ENCODE measurements around the gene MEGF10.

DNA sequence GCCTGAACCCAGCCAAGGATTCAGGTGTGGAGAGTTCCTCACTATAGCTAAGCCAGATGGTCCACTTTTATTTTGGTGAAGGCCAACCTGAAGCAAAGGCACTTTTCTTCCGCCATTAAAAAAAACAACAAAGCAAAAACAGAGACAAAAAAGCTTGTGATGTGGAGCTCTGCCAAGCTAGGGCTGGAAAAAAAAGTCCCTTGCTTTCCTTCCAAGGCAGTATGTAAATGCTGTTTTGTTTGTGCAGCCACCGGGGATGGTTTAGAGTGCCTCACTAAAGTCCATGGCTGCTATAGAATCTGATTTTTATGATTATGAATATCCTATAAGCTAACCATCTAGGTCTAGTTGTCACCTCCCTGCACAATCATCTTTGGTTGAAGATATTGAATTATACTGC lies 14.9 kb downstream of the MEGF10 start:
- TF ChIP-seq POLR2A (IDR thresholded peaks at IDR 0.05), result no peak
- TF ChIP-seq, protein P1, sequence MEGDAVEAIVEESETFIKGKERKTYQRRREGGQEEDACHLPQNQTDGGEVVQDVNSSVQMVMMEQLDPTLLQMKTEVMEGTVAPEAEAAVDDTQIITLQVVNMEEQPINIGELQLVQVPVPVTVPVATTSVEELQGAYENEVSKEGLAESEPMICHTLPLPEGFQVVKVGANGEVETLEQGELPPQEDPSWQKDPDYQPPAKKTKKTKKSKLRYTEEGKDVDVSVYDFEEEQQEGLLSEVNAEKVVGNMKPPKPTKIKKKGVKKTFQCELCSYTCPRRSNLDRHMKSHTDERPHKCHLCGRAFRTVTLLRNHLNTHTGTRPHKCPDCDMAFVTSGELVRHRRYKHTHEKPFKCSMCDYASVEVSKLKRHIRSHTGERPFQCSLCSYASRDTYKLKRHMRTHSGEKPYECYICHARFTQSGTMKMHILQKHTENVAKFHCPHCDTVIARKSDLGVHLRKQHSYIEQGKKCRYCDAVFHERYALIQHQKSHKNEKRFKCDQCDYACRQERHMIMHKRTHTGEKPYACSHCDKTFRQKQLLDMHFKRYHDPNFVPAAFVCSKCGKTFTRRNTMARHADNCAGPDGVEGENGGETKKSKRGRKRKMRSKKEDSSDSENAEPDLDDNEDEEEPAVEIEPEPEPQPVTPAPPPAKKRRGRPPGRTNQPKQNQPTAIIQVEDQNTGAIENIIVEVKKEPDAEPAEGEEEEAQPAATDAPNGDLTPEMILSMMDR (IDR thresholded peaks at IDR 0.05), result no peak
